Heart left ventricle (tissue), 13 donors: Measurements from ENCODE around the gene ARHGAP26.

ENCODE experiments used
- POLR2A ChIP-seq, 2 donors: fragments of 450-650 bp; IDR thresholded peaks; one replicate each; pipeline ENCODE4 v1.6.1; 2017; ENCODE audit warnings: antibody characterized with exemption in 2 of 2, mild to moderate bottlenecking in 2 of 2, moderate library complexity in 2 of 2
- TF ChIP-seq, protein P1 (sequence below), 12 donors: fragments of 200-600 bp; sonication (generic) in 4 of 12; IDR thresholded peaks; one replicate each; pipeline versions ENCODE4 v1.5.0 to v1.8.0; 2018 to 2022; ENCODE audit warnings: antibody characterized with exemption in 12 of 12, mild to moderate bottlenecking in 5 of 12
- donor health status: ischemic (EF 13 %, LVEDD 7.1; RV severe dilation, severe dysfunction).
- donor health status: DM: no; HTN: yes; CAD: no.
- donor health status: DM: no; HTN: no; CAD: no.
- donor health status: ischemic (EF 25% LVEDD 6.9; RV normal size, moderate dysfunction).
- donor health status: ischemic (EF 25% LVEDD 5.7; RV mildly dilated, moderate dysfunction).
- donor health status: ischemic (EF 35%, LVEDD 5.7; RV mildly dilated, moderate dysfunction).
- donor health status: nonischemic (EF 11% LVEDD 7.7; RV severe dilation, severe dysfunction).
- donor health status: DM: yes; HTN: yes; CAD: no.
- donor health status: PGD.
- donor health status: ischemic (EF 29% LVEDD 5.4; RV normal size, mild dysfunction).
- donor health status: nonischemic (EF 23%, LVEDD 6.1; RV moderate dilation, normal function).

DNA sequence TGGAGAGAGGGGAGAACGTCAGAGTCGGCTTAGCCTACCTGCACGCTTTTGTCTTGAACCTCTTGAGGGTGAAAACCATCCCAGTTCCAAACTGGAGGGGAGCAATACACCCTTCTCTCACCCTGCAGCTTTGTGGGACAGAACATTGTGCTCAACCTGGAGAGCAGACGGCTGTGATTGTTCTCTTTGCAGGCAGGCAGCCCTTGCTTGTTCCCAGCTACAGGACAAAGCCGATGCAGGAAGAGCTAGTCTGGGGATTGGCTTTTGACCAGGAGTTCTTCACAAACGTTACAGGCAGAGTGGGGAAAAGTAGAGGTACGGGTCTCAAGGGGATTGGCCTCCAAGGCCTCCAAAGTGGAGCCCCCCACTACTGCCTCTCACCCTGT lies 33.9 kb upstream of the ARHGAP26 start:
- TF ChIP-seq, protein P1, sequence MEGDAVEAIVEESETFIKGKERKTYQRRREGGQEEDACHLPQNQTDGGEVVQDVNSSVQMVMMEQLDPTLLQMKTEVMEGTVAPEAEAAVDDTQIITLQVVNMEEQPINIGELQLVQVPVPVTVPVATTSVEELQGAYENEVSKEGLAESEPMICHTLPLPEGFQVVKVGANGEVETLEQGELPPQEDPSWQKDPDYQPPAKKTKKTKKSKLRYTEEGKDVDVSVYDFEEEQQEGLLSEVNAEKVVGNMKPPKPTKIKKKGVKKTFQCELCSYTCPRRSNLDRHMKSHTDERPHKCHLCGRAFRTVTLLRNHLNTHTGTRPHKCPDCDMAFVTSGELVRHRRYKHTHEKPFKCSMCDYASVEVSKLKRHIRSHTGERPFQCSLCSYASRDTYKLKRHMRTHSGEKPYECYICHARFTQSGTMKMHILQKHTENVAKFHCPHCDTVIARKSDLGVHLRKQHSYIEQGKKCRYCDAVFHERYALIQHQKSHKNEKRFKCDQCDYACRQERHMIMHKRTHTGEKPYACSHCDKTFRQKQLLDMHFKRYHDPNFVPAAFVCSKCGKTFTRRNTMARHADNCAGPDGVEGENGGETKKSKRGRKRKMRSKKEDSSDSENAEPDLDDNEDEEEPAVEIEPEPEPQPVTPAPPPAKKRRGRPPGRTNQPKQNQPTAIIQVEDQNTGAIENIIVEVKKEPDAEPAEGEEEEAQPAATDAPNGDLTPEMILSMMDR (IDR thresholded peaks at IDR 0.05): no peak
- no peak for TF ChIP-seq POLR2A (IDR thresholded peaks at IDR 0.05)
